HepG2 (cell line): ENCODE results near the gene ZBTB2. TPM values are rescaled to one million over a fixed set of nuclear protein-coding genes. Genes with fewer than 3 reads are reported as not detected.

ENCODE experiments used
- ZNF678 ChIP-seq: sonication (generic); formaldehyde crosslinking; IDR thresholded peaks from 2 replicates; pipeline ENCODE4 v1.4.0; 2020; ENCODE audit warnings: mild to moderate bottlenecking, missing genetic modification reagents
- ZNF776 ChIP-seq: sonication (generic); formaldehyde crosslinking; IDR thresholded peaks from 2 replicates; pipeline ENCODE4 v1.4.0; 2020; ENCODE audit warnings: mild to moderate bottlenecking, missing genetic modification reagents
- ZNF878 ChIP-seq: sonication (generic); formaldehyde crosslinking; IDR thresholded peaks from 2 replicates; pipeline ENCODE4 v1.8.1; 2023; ENCODE audit warnings: mild to moderate bottlenecking, missing genetic modification reagents, moderate library complexity
- ZSCAN22 ChIP-seq: sonication (generic); formaldehyde crosslinking; IDR thresholded peaks from 2 replicates; pipeline ENCODE4 v1.4.0; 2020; ENCODE audit warnings: mild to moderate bottlenecking, missing genetic modification reagents
- polyA plus RNA-seq, 8 experiments: library from polyadenylated mRNA; depleted of rRNA in 3 of 8; stranded (reverse) in 7 of 8; unstranded in 1 of 8; fragments of >200 nt; fragmentation: Illumina TruSeq in 4 of 8; extraction: Trizol in 4 of 8; gene quantifications; 2 replicates each; pipeline versions ENCODE4 v1.2.1 to v1.2.3, GENCODE V29; 2011 to 2016; ENCODE audit warnings: low read depth in 4 of 8, missing spikeins in 1 of 8, mixed read lengths in 1 of 8; ENCODE audit not compliant: insufficient read depth in 1 of 8
- total RNA-seq, 5 experiments: library from RNA; depleted of rRNA; stranded (reverse); fragments of >200 nt; fragmentation: Illumina TruSeq; extraction: Trizol; gene quantifications; 2 replicates each; pipeline ENCODE4 v1.2.3, GENCODE V29; 2016; ENCODE audit warnings: low read depth in 1 of 5
- TF ChIP-seq, protein P1 (sequence below), 2 experiments: fragments of 450-650 bp in 1 of 2; sonication (generic) in 1 of 2; formaldehyde crosslinking in 1 of 2; IDR thresholded peaks; 2 replicates each; pipeline versions ENCODE4 v1.6.1 to v1.8.0; 2016 to 2022; ENCODE audit warnings: antibody characterized with exemption in 1 of 2, mild to moderate bottlenecking in 1 of 2, missing genetic modification reagents in 1 of 2
- TF ChIP-seq, protein P2 (sequence below): sonication (generic); formaldehyde crosslinking; IDR thresholded peaks from 2 replicates; pipeline ENCODE4 v1.8.0; 2022; ENCODE audit warnings: missing genetic modification reagents, mild to moderate bottlenecking, borderline replicate concordance
- TF ChIP-seq, protein P3 (sequence below): sonication (generic); formaldehyde crosslinking; IDR thresholded peaks from 2 replicates; pipeline ENCODE4 v1.4.0; 2020; ENCODE audit warnings: missing genetic modification reagents, borderline replicate concordance
- TF ChIP-seq, protein P4 (sequence below): sonication (generic); formaldehyde crosslinking; IDR thresholded peaks from 2 replicates; pipeline ENCODE4 v1.5.1; 2020; ENCODE audit warnings: mild to moderate bottlenecking, missing genetic modification reagents, moderate library complexity

Gene ZBTB2
- total and polyA plus RNA-seq, 2 of the 13 experiments (the other 11 are each of a cell fraction or from before 2014, with no cell fraction given), result 15.4 to 22.8 TPM

DNA sequence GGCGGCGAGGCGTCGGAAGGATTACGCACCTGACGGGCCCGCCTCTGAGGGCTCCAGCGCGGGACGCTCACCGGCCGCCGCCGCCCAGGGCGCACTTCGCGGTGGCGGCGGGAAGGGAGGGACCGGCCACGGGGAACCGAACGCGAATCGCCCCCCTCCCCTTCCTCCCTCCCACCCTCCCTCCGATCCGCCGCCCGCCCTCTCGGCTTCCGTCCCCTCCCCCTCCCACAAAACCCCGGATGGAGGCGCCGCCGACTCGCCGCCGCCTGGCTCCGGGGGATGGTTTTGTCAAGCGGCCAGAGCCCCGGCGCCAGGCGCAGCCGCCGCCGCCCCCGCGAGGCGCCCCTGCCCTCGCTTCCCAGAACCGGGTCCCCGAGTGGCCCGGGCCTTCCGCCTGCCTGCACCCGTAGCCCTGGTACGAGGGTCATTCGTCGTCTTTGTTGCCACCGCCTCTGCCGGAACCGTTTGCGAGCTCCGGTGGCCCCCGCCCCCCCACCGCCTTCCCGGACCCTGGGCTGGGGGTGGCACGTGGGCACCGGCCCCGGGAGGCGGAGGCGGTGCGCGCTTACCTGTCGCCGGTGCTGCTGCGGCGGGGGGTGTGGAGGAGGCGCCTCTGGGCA lies 398 bp downstream of the ZBTB2 start (continued):
- TF ChIP-seq, protein P1, sequence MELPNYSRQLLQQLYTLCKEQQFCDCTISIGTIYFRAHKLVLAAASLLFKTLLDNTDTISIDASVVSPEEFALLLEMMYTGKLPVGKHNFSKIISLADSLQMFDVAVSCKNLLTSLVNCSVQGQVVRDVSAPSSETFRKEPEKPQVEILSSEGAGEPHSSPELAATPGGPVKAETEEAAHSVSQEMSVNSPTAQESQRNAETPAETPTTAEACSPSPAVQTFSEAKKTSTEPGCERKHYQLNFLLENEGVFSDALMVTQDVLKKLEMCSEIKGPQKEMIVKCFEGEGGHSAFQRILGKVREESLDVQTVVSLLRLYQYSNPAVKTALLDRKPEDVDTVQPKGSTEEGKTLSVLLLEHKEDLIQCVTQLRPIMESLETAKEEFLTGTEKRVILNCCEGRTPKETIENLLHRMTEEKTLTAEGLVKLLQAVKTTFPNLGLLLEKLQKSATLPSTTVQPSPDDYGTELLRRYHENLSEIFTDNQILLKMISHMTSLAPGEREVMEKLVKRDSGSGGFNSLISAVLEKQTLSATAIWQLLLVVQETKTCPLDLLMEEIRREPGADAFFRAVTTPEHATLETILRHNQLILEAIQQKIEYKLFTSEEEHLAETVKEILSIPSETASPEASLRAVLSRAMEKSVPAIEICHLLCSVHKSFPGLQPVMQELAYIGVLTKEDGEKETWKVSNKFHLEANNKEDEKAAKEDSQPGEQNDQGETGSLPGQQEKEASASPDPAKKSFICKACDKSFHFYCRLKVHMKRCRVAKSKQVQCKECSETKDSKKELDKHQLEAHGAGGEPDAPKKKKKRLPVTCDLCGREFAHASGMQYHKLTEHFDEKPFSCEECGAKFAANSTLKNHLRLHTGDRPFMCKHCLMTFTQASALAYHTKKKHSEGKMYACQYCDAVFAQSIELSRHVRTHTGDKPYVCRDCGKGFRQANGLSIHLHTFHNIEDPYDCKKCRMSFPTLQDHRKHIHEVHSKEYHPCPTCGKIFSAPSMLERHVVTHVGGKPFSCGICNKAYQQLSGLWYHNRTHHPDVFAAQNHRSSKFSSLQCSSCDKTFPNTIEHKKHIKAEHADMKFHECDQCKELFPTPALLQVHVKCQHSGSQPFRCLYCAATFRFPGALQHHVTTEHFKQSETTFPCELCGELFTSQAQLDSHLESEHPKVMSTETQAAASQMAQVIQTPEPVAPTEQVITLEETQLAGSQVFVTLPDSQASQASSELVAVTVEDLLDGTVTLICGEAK (IDR thresholded peaks at IDR 0.05), result no peak
- TF ChIP-seq, protein P1 (CRISPR knock-in tag; IDR thresholded peaks at IDR 0.05), result no peak; the same call in 1 of the 2 replicates
- TF ChIP-seq ZNF776 (CRISPR knock-in tag), result peak; percentile 67; the same call in 1 of the 2 replicates
- TF ChIP-seq, protein P2, sequence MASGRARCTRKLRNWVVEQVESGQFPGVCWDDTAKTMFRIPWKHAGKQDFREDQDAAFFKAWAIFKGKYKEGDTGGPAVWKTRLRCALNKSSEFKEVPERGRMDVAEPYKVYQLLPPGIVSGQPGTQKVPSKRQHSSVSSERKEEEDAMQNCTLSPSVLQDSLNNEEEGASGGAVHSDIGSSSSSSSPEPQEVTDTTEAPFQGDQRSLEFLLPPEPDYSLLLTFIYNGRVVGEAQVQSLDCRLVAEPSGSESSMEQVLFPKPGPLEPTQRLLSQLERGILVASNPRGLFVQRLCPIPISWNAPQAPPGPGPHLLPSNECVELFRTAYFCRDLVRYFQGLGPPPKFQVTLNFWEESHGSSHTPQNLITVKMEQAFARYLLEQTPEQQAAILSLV (CRISPR knock-in tag), result peak; percentile 71
- peak; percentile 75; the same call in 1 of the 2 replicates for TF ChIP-seq ZSCAN22 (CRISPR knock-in tag)
- TF ChIP-seq, protein P3, sequence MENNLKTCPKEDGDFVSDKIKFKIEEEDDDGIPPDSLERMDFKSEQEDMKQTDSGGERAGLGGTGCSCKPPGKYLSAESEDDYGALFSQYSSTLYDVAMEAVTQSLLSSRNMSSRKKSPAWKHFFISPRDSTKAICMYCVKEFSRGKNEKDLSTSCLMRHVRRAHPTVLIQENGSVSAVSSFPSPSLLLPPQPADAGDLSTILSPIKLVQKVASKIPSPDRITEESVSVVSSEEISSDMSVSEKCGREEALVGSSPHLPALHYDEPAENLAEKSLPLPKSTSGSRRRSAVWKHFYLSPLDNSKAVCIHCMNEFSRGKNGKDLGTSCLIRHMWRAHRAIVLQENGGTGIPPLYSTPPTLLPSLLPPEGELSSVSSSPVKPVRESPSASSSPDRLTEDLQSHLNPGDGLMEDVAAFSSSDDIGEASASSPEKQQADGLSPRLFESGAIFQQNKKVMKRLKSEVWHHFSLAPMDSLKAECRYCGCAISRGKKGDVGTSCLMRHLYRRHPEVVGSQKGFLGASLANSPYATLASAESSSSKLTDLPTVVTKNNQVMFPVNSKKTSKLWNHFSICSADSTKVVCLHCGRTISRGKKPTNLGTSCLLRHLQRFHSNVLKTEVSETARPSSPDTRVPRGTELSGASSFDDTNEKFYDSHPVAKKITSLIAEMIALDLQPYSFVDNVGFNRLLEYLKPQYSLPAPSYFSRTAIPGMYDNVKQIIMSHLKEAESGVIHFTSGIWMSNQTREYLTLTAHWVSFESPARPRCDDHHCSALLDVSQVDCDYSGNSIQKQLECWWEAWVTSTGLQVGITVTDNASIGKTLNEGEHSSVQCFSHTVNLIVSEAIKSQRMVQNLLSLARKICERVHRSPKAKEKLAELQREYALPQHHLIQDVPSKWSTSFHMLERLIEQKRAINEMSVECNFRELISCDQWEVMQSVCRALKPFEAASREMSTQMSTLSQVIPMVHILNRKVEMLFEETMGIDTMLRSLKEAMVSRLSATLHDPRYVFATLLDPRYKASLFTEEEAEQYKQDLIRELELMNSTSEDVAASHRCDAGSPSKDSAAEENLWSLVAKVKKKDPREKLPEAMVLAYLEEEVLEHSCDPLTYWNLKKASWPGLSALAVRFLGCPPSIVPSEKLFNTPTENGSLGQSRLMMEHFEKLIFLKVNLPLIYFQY (CRISPR knock-in tag), result no peak
- no peak for TF ChIP-seq ZNF878
- TF ChIP-seq, protein P4, sequence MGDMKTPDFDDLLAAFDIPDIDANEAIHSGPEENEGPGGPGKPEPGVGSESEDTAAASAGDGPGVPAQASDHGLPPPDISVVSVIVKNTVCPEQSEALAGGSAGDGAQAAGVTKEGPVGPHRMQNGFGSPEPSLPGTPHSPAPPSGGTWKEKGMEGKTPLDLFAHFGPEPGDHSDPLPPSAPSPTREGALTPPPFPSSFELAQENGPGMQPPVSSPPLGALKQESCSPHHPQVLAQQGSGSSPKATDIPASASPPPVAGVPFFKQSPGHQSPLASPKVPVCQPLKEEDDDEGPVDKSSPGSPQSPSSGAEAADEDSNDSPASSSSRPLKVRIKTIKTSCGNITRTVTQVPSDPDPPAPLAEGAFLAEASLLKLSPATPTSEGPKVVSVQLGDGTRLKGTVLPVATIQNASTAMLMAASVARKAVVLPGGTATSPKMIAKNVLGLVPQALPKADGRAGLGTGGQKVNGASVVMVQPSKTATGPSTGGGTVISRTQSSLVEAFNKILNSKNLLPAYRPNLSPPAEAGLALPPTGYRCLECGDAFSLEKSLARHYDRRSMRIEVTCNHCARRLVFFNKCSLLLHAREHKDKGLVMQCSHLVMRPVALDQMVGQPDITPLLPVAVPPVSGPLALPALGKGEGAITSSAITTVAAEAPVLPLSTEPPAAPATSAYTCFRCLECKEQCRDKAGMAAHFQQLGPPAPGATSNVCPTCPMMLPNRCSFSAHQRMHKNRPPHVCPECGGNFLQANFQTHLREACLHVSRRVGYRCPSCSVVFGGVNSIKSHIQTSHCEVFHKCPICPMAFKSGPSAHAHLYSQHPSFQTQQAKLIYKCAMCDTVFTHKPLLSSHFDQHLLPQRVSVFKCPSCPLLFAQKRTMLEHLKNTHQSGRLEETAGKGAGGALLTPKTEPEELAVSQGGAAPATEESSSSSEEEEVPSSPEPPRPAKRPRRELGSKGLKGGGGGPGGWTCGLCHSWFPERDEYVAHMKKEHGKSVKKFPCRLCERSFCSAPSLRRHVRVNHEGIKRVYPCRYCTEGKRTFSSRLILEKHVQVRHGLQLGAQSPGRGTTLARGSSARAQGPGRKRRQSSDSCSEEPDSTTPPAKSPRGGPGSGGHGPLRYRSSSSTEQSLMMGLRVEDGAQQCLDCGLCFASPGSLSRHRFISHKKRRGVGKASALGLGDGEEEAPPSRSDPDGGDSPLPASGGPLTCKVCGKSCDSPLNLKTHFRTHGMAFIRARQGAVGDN, result no peak; the same call in none of the 2 replicates
- 0 out of 2 replicates have a peak, but pooled peaks have one; percentile 9 for TF ChIP-seq ZNF678 (CRISPR knock-in tag)
